K562 (cell line): ENCODE data around the gene WWP2. TPM values are rescaled to one million over a fixed set of nuclear protein-coding genes. Genes with fewer than 3 reads are reported as not detected.

ENCODE experiments used
- ATAC-seq: fragments of 200-7000 bp; cut with Tn5 transposase; 3 replicates; pipeline ENCODE4 v1.9.1; 2020; ENCODE audit warnings: moderate library complexity
- BruUV-seq: library from RNA; stranded (reverse); fragments of 400-500 nt; replicated peaks from 2 replicates; lab custom pipeline; 2021; lab: Mats Ljungman, UMichigan
- CTCF ChIA-PET: fragments of 300-600 bp; formaldehyde crosslinking; extraction: SDS; loops from one replicate; lab custom pipeline; 2021; ENCODE audit warnings: low intra/inter-chr PET ratio; lab: Yijun Ruan, JAX
- POLR2A ChIA-PET: fragments of 300-600, 350-650 bp; sonication (Branson Sonifier 250); formaldehyde crosslinking; extraction: SDS; loops from one replicate; lab custom pipeline; 2021; ENCODE audit warnings: antibody characterized with exemption, inconsistent platforms; lab: Yijun Ruan, JAX
- DNase-seq, 4 experiments: peaks; one replicate each; pipeline versions ENCODE4 v3.0.0 to v3.0.0-alpha.2; 2011 to 2018; ENCODE audit warnings: low spot score in 3 of 4, mixed read lengths in 3 of 4; ENCODE audit errors: extremely low read depth in 1 of 4
- FAIRE-seq: peaks from 2 replicates; lab custom pipeline; 2011; peaks lifted over from hg19 to GRCh38; lab: Jason Lieb, UNC
- H2AFZ ChIP-seq: 2 replicates; pipeline ENCODE4 v1.6.0; 2011; ENCODE audit warnings: low read depth, low read length, control low read depth, inconsistent platforms
- H3K27ac ChIP-seq: fragments of 200-600 bp; 3 replicates; pipeline ENCODE4 v1.8.0; 2011; ENCODE audit warnings: low read depth, mild to moderate bottlenecking, control low read depth, inconsistent platforms, low read length, moderate library complexity, mixed read lengths; ENCODE audit errors: extremely low read depth
- H3K27me3 ChIP-seq, 2 experiments: fragments of 300-600 bp in 1 of 2; 2 replicates in 1 of 2; 3 replicates in 1 of 2; pipeline versions ENCODE4 v1.6.0 to v1.8.0; 2011; ENCODE audit warnings: inconsistent platforms in 2 of 2, low read length in 2 of 2, mild to moderate bottlenecking in 1 of 2, mixed read lengths in 1 of 2, moderate library complexity in 1 of 2; ENCODE audit not compliant: control insufficient read depth in 2 of 2, insufficient read depth in 2 of 2
- H3K36me3 ChIP-seq: fragments of 300-600 bp; 3 replicates; pipeline ENCODE4 v1.8.0; 2011; ENCODE audit warnings: mild to moderate bottlenecking, low read length, inconsistent platforms; ENCODE audit not compliant: control insufficient read depth, insufficient read depth
- H3K4me1 ChIP-seq, 2 experiments: fragments of 200-600 bp in 1 of 2; replicated peaks in 1 of 2; 2 replicates in 1 of 2; 3 replicates in 1 of 2; pipeline versions ENCODE4 v1.5.1 to v1.8.0; 2011; ENCODE audit warnings: inconsistent platforms in 2 of 2, low read length in 2 of 2, mild to moderate bottlenecking in 1 of 2, mixed read lengths in 1 of 2, moderate library complexity in 1 of 2; ENCODE audit not compliant: control insufficient read depth in 2 of 2, insufficient read depth in 2 of 2
- H3K4me2 ChIP-seq: 2 replicates; pipeline ENCODE4 v1.6.1; 2011; ENCODE audit warnings: low read length, control low read depth, inconsistent platforms, mixed read lengths; ENCODE audit not compliant: insufficient read depth
- H3K4me3 ChIP-seq: fragments of 200-600 bp; sonication (generic), shearing (Covaris generic); 2 replicates; pipeline ENCODE4 v1.5.1; 2016; ENCODE audit warnings: control low read depth, inconsistent platforms
- H3K79me2 ChIP-seq: fragments of 200-600 bp; 3 replicates; pipeline ENCODE4 v1.8.0; 2011; ENCODE audit warnings: low read length, inconsistent platforms; ENCODE audit not compliant: control insufficient read depth, insufficient read depth
- H3K9ac ChIP-seq, 2 experiments: 2 replicates each; pipeline versions ENCODE4 v1.6.0 to v1.6.1; 2011; ENCODE audit warnings: low read depth in 2 of 2, low read length in 2 of 2, control low read depth in 1 of 2, inconsistent platforms in 1 of 2, mild to moderate bottlenecking in 1 of 2, mixed read lengths in 1 of 2; ENCODE audit not compliant: insufficient read depth in 1 of 2
- H3K9me1 ChIP-seq: one replicate; pipeline ENCODE4 v1.6.0; 2011; ENCODE audit warnings: inconsistent platforms, mild to moderate bottlenecking, low read length, moderate library complexity; ENCODE audit not compliant: control insufficient read depth, insufficient read depth
- H3K9me3 ChIP-seq: replicated peaks from 2 replicates; pipeline ENCODE4 v1.5.1; 2011; ENCODE audit warnings: low read depth, low read length, inconsistent platforms; ENCODE audit not compliant: control insufficient read depth, insufficient read depth
- H4K20me1 ChIP-seq: replicated peaks from 2 replicates; pipeline ENCODE4 v1.6.1; 2011; ENCODE audit warnings: low read length, inconsistent platforms, mixed read lengths; ENCODE audit not compliant: control insufficient read depth, insufficient read depth
- FOXA3 ChIP-seq, 2 experiments: fragments of 450-650 bp in 1 of 2; sonication (generic) in 1 of 2; formaldehyde crosslinking; IDR thresholded peaks in 1 of 2; conservative IDR thresholded peaks in 1 of 2; 2 replicates each; pipeline versions ENCODE4 v1.4.0 to v1.8.0; 2020 to 2022; ENCODE audit warnings: mild to moderate bottlenecking in 2 of 2, missing genetic modification reagents in 1 of 2
- FOXK2 ChIP-seq, 2 experiments: fragments of 450-650 bp; IDR thresholded peaks in 1 of 2; conservative IDR thresholded peaks in 1 of 2; 2 replicates each; pipeline ENCODE4 v1.6.1; 2016; ENCODE audit warnings: low read depth in 2 of 2, mild to moderate bottlenecking in 1 of 2
- KDM1A ChIP-seq, 2 experiments: fragments of 450-650 bp; IDR thresholded peaks; 2 replicates each; pipeline ENCODE4 v1.6.1; 2016; ENCODE audit warnings: mild to moderate bottlenecking in 2 of 2
- SMC3 ChIP-seq: conservative IDR thresholded peaks from 2 replicates; pipeline ENCODE4 v1.6.1; 2011; ENCODE audit warnings: low read depth, low read length, improper control_type of control experiment; ENCODE audit not compliant: insufficient read depth
- SOX6 ChIP-seq: fragments of 450-650 bp; IDR thresholded peaks from 2 replicates; pipeline ENCODE4 v1.6.1; 2014; ENCODE audit warnings: mild to moderate bottlenecking
- THRAP3 ChIP-seq: fragments of 450-650 bp; IDR thresholded peaks from 2 replicates; pipeline ENCODE4 v1.6.1; 2016; ENCODE audit warnings: mild to moderate bottlenecking, inconsistent platforms, borderline replicate concordance
- WGBS: fragments of 100-300 bp; shearing (Covaris generic); methylation state at CpG from one replicate; pipeline ENCODE4 v1.1.6; 2016; ENCODE audit warnings: low coverage, mixed read lengths; ENCODE audit not compliant: insufficient coverage; ENCODE audit errors: missing lambda C conversion rate; 5-methylcytosine and 5-hydroxymethylcytosine counted together
- in situ Hi-C: fragments of 300-500 bp; cut with MboI; formaldehyde crosslinking; loops from 4 replicates; pipeline ENCODE4 v1.15.0; 2018; ENCODE audit warnings: inconsistent platforms, mixed read lengths
- intact Hi-C: fragments of 100-400 bp; cut with micrococcal nuclease; formaldehyde crosslinking; loops from 2 replicates; pipeline ENCODE4 v1.14.2; 2022
- polyA plus RNA-seq, 8 experiments: library from polyadenylated mRNA; depleted of rRNA in 4 of 8; stranded (reverse) in 5 of 8; unstranded in 3 of 8; fragments of >200 nt; fragmentation: Nextera tagmentation in 2 of 8; fragmentation: Illumina TruSeq in 1 of 8; extraction: Ambion mirVana in 2 of 8; extraction: Trizol in 1 of 8; gene quantifications; 2 replicates each; pipeline versions ENCODE4 v1.2.1 to v1.2.3, GENCODE V29; 2011 to 2014; ENCODE audit warnings: inconsistent platforms in 1 of 8, missing spikeins in 1 of 8
- total RNA-seq, 7 experiments: library from RNA; depleted of rRNA in 6 of 7; stranded (reverse); fragments of >200 nt in 6 of 7; fragmentation: Illumina TruSeq in 2 of 7; extraction: Trizol in 2 of 7; gene quantifications; 2 replicates each; pipeline versions ENCODE4 v1.2.1 to v1.2.3, GENCODE V29; 2011 to 2021; ENCODE audit warnings: low replicate concordance in 1 of 7
- TF ChIP-seq, protein P1 (sequence below): fragments of 250-450 bp; sonication (Bioruptor Pico); IDR thresholded peaks from 2 replicates; pipeline ENCODE4 v1.9.0; 2021; ENCODE audit warnings: mild to moderate bottlenecking, inconsistent platforms
- TF ChIP-seq, protein P2 (sequence below): sonication (generic); formaldehyde crosslinking; IDR thresholded peaks from 2 replicates; pipeline ENCODE4 v1.4.0; 2020; ENCODE audit warnings: mild to moderate bottlenecking, missing genetic modification reagents
- TF ChIP-seq, protein P3 (sequence below): fragments of 250-450 bp; sonication (Bioruptor Pico); IDR thresholded peaks from 2 replicates; pipeline ENCODE4 v1.5.0; 2021; ENCODE audit warnings: mild to moderate bottlenecking, borderline replicate concordance

Gene WWP2
- total and polyA plus RNA-seq, 9 of the 15 experiments (the other 6 are each of a cell fraction or from before 2014, with no cell fraction given) = 1.9 to 34.4 (median 14.6) TPM

DNA sequence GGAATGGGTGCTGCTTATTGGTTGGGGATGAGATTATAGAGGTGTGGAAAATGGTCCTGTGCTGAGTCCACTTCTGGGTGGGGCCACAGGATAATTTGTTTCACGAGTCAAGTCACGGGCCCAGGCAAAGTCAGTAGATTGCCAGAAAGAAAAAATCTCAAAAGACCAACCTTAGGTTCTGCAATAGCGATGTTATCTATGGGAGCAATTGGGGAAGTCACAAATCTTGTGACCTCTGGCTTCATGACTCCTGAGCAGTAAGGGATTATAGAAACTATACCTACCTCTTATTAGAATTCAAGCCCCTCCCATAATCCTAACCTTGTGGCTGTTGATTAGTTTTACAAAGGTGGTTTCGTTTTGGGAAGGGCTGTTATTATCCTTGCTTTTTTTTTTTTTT, 31.4 kb downstream of the WWP2 start (continued):
- TF ChIP-seq, protein P1, sequence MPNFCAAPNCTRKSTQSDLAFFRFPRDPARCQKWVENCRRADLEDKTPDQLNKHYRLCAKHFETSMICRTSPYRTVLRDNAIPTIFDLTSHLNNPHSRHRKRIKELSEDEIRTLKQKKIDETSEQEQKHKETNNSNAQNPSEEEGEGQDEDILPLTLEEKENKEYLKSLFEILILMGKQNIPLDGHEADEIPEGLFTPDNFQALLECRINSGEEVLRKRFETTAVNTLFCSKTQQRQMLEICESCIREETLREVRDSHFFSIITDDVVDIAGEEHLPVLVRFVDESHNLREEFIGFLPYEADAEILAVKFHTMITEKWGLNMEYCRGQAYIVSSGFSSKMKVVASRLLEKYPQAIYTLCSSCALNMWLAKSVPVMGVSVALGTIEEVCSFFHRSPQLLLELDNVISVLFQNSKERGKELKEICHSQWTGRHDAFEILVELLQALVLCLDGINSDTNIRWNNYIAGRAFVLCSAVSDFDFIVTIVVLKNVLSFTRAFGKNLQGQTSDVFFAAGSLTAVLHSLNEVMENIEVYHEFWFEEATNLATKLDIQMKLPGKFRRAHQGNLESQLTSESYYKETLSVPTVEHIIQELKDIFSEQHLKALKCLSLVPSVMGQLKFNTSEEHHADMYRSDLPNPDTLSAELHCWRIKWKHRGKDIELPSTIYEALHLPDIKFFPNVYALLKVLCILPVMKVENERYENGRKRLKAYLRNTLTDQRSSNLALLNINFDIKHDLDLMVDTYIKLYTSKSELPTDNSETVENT (CRISPR knock-in tag) = no peak

DNA sequence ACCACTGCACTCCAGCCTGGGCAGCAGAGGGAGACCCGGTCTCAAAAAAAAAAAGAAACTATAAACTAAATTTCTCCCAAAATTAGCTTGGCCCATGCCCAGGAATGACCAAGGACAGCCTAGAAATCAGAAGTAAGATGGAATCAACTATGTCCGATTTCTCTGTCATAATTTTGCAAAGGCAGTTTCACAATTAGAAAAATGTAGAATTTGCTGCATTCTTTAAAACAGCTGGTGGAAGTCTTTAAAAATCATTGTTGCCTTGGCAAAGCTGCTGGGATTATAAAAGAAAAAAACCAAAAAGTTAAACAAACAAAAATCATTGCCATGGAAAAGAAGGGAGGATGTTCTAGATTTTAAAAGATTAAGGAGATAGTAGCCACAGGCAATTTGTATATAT, 32.4 kb downstream of the WWP2 start:
- TF ChIP-seq FOXK2 (conservative IDR thresholded peaks at IDR 0.05 in 1 of 2, IDR thresholded peaks at IDR 0.05 in 1 of 2; ENCODE audit: low read depth in 2 of 2) (no peak), SOX6 (no peak), THRAP3 (no peak), FOXA3 (CRISPR knock-in tag; conservative IDR thresholded peaks at IDR 0.05 in 1 of 2, IDR thresholded peaks at IDR 0.05 in 1 of 2) (no peak), KDM1A (IDR thresholded peaks at IDR 0.05) (no peak), SMC3 (no peak)
- TF ChIP-seq, protein P2, sequence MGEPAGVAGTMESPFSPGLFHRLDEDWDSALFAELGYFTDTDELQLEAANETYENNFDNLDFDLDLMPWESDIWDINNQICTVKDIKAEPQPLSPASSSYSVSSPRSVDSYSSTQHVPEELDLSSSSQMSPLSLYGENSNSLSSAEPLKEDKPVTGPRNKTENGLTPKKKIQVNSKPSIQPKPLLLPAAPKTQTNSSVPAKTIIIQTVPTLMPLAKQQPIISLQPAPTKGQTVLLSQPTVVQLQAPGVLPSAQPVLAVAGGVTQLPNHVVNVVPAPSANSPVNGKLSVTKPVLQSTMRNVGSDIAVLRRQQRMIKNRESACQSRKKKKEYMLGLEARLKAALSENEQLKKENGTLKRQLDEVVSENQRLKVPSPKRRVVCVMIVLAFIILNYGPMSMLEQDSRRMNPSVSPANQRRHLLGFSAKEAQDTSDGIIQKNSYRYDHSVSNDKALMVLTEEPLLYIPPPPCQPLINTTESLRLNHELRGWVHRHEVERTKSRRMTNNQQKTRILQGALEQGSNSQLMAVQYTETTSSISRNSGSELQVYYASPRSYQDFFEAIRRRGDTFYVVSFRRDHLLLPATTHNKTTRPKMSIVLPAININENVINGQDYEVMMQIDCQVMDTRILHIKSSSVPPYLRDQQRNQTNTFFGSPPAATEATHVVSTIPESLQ = no peak
- TF ChIP-seq, protein P3, sequence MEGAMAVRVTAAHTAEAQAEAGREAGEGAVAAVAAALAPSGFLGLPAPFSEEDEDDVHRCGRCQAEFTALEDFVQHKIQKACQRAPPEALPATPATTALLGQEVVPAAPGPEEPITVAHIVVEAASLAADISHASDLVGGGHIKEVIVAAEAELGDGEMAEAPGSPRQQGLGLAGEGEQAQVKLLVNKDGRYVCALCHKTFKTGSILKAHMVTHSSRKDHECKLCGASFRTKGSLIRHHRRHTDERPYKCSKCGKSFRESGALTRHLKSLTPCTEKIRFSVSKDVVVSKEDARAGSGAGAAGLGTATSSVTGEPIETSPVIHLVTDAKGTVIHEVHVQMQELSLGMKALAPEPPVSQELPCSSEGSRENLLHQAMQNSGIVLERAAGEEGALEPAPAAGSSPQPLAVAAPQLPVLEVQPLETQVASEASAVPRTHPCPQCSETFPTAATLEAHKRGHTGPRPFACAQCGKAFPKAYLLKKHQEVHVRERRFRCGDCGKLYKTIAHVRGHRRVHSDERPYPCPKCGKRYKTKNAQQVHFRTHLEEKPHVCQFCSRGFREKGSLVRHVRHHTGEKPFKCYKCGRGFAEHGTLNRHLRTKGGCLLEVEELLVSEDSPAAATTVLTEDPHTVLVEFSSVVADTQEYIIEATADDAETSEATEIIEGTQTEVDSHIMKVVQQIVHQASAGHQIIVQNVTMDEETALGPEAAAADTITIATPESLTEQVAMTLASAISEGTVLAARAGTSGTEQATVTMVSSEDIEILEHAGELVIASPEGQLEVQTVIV = no peak
- TF ChIP-seq, all 486 proteins: peak for 0

More for the DNA sequence above, 32.4 kb downstream of the WWP2 start:
- Histone ChIP-seq H3K9ac (no peak overlapping the region), H3K4me2 (no peak overlapping the region), H3K27ac (no peak overlapping the region), H3K27me3 (no peaks in the 10 kb centered on the region), H3K4me3 (no peak overlapping the region), H3K4me1 (no peaks in the 10 kb centered on the region; a peak in 1 of 5 replicates), H2AFZ (no peak overlapping the region), H3K79me2 (no peaks in the 10 kb centered on the region), H3K36me3 (peaks cover 13% of the 10 kb centered on the region; the same call in 2 of the 3 replicates), H4K20me1 (peaks cover 8% of the 10 kb centered on the region), H3K9me1 (peaks cover 5% of the 10 kb centered on the region), H3K9me3 (no peaks in the 10 kb centered on the region)
- CTCF ChIA-PET = interaction anchor here (0.7 kb wide), 1 partner anchor 599 kb away, joined by 3 read pairs; no protein-coding TSS in a partner anchor
- DNase-seq (no peak), ATAC-seq (no peak), FAIRE-seq (no peak)
- WGBS = 61% methylated on average over 2 of the region's 2 CpGs
- no TSS peak for BruUV-seq
- in situ Hi-C loops = no loop called here
- intact Hi-C loops = loop anchor here (10.0 kb wide), 1 partner anchor 300 kb away; no protein-coding TSS in a partner anchor
- POLR2A ChIA-PET = no interaction called here
